A673 (cell line): ENCODE results near the gene LMAN1.

Source experiments
- EZH2 ChIP-seq: fragments of 200-600 bp; sonication (generic); IDR thresholded peaks from 2 replicates; pipeline ENCODE4 v1.6.1; 2017; ENCODE audit warnings: borderline replicate concordance, low read depth, mild to moderate bottlenecking, mixed read lengths, antibody characterized with exemption, low read length; ENCODE audit not compliant: poor library complexity, severe bottlenecking
- TF ChIP-seq, protein P1 (sequence below): fragments of 300-800, 200-600 bp; sonication (generic); conservative IDR thresholded peaks from 2 replicates; pipeline ENCODE4 v1.5.1; 2017; ENCODE audit warnings: low read depth, mild to moderate bottlenecking, antibody characterized with exemption, low read length, moderate library complexity, mixed read lengths

DNA sequence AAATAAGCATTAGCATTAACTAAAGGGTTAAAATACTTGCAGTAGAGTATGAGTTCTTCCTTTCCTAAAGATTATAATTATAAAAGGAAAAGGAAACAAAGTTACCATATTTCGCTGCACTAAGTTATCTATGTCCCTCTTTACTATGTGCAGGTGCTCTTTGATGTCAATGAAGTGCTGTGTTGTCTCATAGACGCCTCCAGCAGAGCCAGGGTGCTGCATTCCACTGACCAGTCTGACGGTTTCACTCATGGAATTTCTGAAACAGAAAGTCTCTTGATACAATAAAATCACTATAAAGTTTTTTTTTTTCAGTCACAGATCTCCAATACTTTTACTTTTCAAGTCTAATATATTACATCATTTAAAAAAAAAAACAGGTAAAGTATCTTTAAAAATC, 26.1 kb downstream of the LMAN1 start:
- TF ChIP-seq, protein P1, sequence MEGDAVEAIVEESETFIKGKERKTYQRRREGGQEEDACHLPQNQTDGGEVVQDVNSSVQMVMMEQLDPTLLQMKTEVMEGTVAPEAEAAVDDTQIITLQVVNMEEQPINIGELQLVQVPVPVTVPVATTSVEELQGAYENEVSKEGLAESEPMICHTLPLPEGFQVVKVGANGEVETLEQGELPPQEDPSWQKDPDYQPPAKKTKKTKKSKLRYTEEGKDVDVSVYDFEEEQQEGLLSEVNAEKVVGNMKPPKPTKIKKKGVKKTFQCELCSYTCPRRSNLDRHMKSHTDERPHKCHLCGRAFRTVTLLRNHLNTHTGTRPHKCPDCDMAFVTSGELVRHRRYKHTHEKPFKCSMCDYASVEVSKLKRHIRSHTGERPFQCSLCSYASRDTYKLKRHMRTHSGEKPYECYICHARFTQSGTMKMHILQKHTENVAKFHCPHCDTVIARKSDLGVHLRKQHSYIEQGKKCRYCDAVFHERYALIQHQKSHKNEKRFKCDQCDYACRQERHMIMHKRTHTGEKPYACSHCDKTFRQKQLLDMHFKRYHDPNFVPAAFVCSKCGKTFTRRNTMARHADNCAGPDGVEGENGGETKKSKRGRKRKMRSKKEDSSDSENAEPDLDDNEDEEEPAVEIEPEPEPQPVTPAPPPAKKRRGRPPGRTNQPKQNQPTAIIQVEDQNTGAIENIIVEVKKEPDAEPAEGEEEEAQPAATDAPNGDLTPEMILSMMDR = no peak
- no peak for TF ChIP-seq EZH2
